D721Med (cell line): ENCODE data around the gene LBHD2.

Source experiments
- DNase-seq: peaks from one replicate; pipeline ENCODE4 v3.0.0; 2011; ENCODE audit warnings: low spot score; ENCODE audit not compliant: insufficient read length
- FAIRE-seq: peaks from 2 replicates; lab custom pipeline; 2011; peaks lifted over from hg19 to GRCh38; lab: Jason Lieb, UNC
- CTCF ChIP-seq: IDR thresholded peaks from 2 replicates; pipeline ENCODE4 v1.5.1; 2012; ENCODE audit warnings: mild to moderate bottlenecking, control low read depth; ENCODE audit not compliant: insufficient read depth; ENCODE audit errors: missing control alignments

The LBHD2 gene

GRCh38 chr14:103097994-103098957, 14.3 kb downstream of the LBHD2 start:
- no peak for FAIRE-seq
- TF ChIP-seq CTCF: no peak
- DNase-seq: no peak

- FAIRE-seq: no peak
- TF ChIP-seq CTCF: no peak
- DNase-seq: no peak
Observed at GRCh38 chr14:103099081-103099732, 15.2 kb downstream of the LBHD2 start.

GRCh38 chr14:103099733-103100280, 15.8 kb downstream of the LBHD2 start:
- DNase-seq (no peak), FAIRE-seq (no peak)
- no peak for TF ChIP-seq CTCF

- FAIRE-seq (no peak), DNase-seq (no peak)
- no peak for TF ChIP-seq CTCF
Observed at GRCh38 chr14:103100281-103101121, 16.5 kb downstream of the LBHD2 start.

GRCh38 chr14:103101257-103101962, 17.4 kb downstream of the LBHD2 start:
- DNase-seq: no peak
- FAIRE-seq: no peak
- no peak for TF ChIP-seq CTCF
